Endothelial cell of umbilical vein (primary cell): ENCODE results near the gene NR1D1. TPM values are rescaled to one million over a fixed set of nuclear protein-coding genes. Genes with fewer than 3 reads are reported as not detected.

Experiments
- BruUV-seq: library from RNA; stranded (reverse); fragments of 400-500 nt; replicated peaks from 2 replicates; lab custom pipeline; 2021; lab: Mats Ljungman, UMichigan
- CTCF ChIA-PET: fragments of 300-600, 350-600 bp; sonication (Branson Sonifier 250); formaldehyde crosslinking; loops from one replicate; lab custom pipeline; 2021; ENCODE audit warnings: antibody characterized with exemption, inconsistent platforms; lab: Charles Lee
- POLR2A ChIA-PET: fragments of 300-600, 350-600 bp; sonication (Branson Sonifier 250); formaldehyde crosslinking; loops from one replicate; lab custom pipeline; 2021; ENCODE audit warnings: antibody characterized with exemption, inconsistent platforms; lab: Charles Lee
- DNase-seq: peaks from one replicate; pipeline ENCODE4 v3.0.0-alpha.2; 2011; ENCODE audit warnings: low read depth, low spot score
- FAIRE-seq: peaks from 2 replicates; lab custom pipeline; 2011; peaks lifted over from hg19 to GRCh38; lab: Jason Lieb, UNC
- H2AFZ ChIP-seq: 2 replicates; pipeline ENCODE4 v1.6.0; 2012; ENCODE audit warnings: low read depth, low read length, control low read depth, inconsistent platforms
- H3K27ac ChIP-seq: 2 replicates; pipeline ENCODE4 v1.5.1; 2011; ENCODE audit warnings: low read depth, mild to moderate bottlenecking, control low read depth, low read length, moderate library complexity; ENCODE audit not compliant: insufficient read depth
- H3K27me3 ChIP-seq, 2 experiments: 2 replicates each; pipeline versions ENCODE4 v1.6.0 to v1.6.1; 2011; ENCODE audit warnings: low read length in 2 of 2, mixed read lengths in 1 of 2; ENCODE audit not compliant: control insufficient read depth in 2 of 2, insufficient read depth in 2 of 2
- H3K36me3 ChIP-seq, 2 experiments: 2 replicates in 1 of 2; 3 replicates in 1 of 2; pipeline ENCODE4 v1.5.1; 2011; ENCODE audit warnings: low read length in 2 of 2, mild to moderate bottlenecking in 1 of 2, moderate library complexity in 1 of 2; ENCODE audit not compliant: control insufficient read depth in 2 of 2, insufficient read depth in 2 of 2; ENCODE audit errors: extremely low read depth in 1 of 2
- H3K4me1 ChIP-seq: 3 replicates; pipeline ENCODE4 v1.5.1; 2011; ENCODE audit warnings: mild to moderate bottlenecking, low read length; ENCODE audit not compliant: control insufficient read depth, insufficient read depth; ENCODE audit errors: extremely low read depth
- H3K4me2 ChIP-seq: 2 replicates; pipeline ENCODE4 v1.6.1; 2011; ENCODE audit warnings: low read length, control low read depth, mixed read lengths; ENCODE audit not compliant: insufficient read depth
- H3K4me3 ChIP-seq, 3 experiments: fragments of 200-600 bp in 1 of 3; sonication (generic), shearing (Covaris generic) in 1 of 3; replicated peaks in 1 of 3; 2 replicates each; pipeline ENCODE4 v1.5.1; 2011 to 2016; ENCODE audit warnings: control low read depth in 3 of 3, low read length in 3 of 3, mild to moderate bottlenecking in 2 of 3, inconsistent platforms in 1 of 3, low read depth in 1 of 3, moderate library complexity in 1 of 3; ENCODE audit not compliant: insufficient read depth in 1 of 3
- H3K79me2 ChIP-seq: 2 replicates; pipeline ENCODE4 v1.6.0; 2012; ENCODE audit warnings: low read length, inconsistent platforms; ENCODE audit not compliant: control insufficient read depth, insufficient read depth
- H3K9ac ChIP-seq: replicated peaks from 2 replicates; pipeline ENCODE3; 2011; ENCODE audit warnings: low read length, control low read depth; ENCODE audit not compliant: insufficient read depth; ENCODE audit errors: extremely low read depth
- H3K9me1 ChIP-seq: replicated peaks from 3 replicates; pipeline ENCODE4 v1.6.0; 2011; ENCODE audit warnings: mild to moderate bottlenecking, low read length; ENCODE audit not compliant: control insufficient read depth, insufficient read depth; ENCODE audit errors: extremely low read depth
- H3K9me3 ChIP-seq: replicated peaks from 2 replicates; pipeline ENCODE4 v1.5.1; 2012; ENCODE audit warnings: low read length, inconsistent platforms; ENCODE audit not compliant: control insufficient read depth, insufficient read depth
- H4K20me1 ChIP-seq: replicated peaks from 2 replicates; pipeline ENCODE3; 2011; ENCODE audit warnings: mild to moderate bottlenecking, low read length; ENCODE audit not compliant: control insufficient read depth, insufficient read depth; ENCODE audit errors: extremely low read depth
- EZH2 ChIP-seq: IDR thresholded peaks from 2 replicates; pipeline ENCODE4 v1.6.1; 2012; ENCODE audit warnings: borderline replicate concordance, low read depth, mild to moderate bottlenecking, moderate library complexity, low read length, inconsistent platforms; ENCODE audit not compliant: severe bottlenecking
- FOS ChIP-seq: IDR thresholded peaks from 2 replicates; pipeline ENCODE4 v1.6.1; 2011; ENCODE audit warnings: mild to moderate bottlenecking, low read length, moderate library complexity, borderline replicate concordance; ENCODE audit not compliant: insufficient read depth
- GATA2 ChIP-seq: IDR thresholded peaks from 2 replicates; pipeline ENCODE4 v1.7.0; 2011; ENCODE audit warnings: low read depth, mild to moderate bottlenecking, moderate library complexity, mixed read lengths, low read length; ENCODE audit not compliant: insufficient read length, insufficient read depth
- JUN ChIP-seq: IDR thresholded peaks from 2 replicates; pipeline ENCODE4 v1.6.1; 2011; ENCODE audit warnings: borderline replicate concordance, low read depth; ENCODE audit not compliant: insufficient read length, insufficient read depth
- MYC ChIP-seq: IDR thresholded peaks from one replicate; pipeline ENCODE4 v1.6.1; 2011; ENCODE audit warnings: mild to moderate bottlenecking, low read depth, low read length
- POLR2A ChIP-seq: IDR thresholded peaks from 2 replicates; pipeline ENCODE4 v1.6.1; 2012; ENCODE audit warnings: low read depth, mild to moderate bottlenecking, control low read depth, low read length
- POLR2AphosphoS5 ChIP-seq: IDR thresholded peaks from 2 replicates; pipeline ENCODE4 v1.6.1; 2012; ENCODE audit warnings: low read depth, mild to moderate bottlenecking, control low read depth, low read length, moderate library complexity; ENCODE audit not compliant: insufficient read depth
- dilution Hi-C: fragments of 300-500 bp; cut with MboI; formaldehyde crosslinking; loops from one replicate; pipeline ENCODE4 v1.15.0; 2019; ENCODE audit warnings: low sequenced_read_pairs; ENCODE audit not compliant: extremely low pct_ligation_motif_present
- intact Hi-C: fragments of 100-400 bp; cut with micrococcal nuclease; formaldehyde crosslinking; loops from one replicate; pipeline ENCODE4 v1.10.0; 2022
- polyA plus RNA-seq, 4 experiments: library from polyadenylated mRNA; depleted of rRNA in 3 of 4; stranded (reverse) in 3 of 4; unstranded in 1 of 4; fragments of >200 nt; gene quantifications; 2 replicates each; pipeline versions ENCODE4 v1.2.1 to v1.2.3, GENCODE V29; 2011 to 2012; ENCODE audit warnings: missing spikeins in 1 of 4
- total RNA-seq: library from RNA; stranded (reverse); gene quantifications from 2 replicates; pipeline ENCODE4 v1.2.3, GENCODE V29; 2021
- TF ChIP-seq, protein P1 (sequence below): IDR thresholded peaks from 2 replicates; pipeline ENCODE4 v1.6.1; 2011; ENCODE audit not compliant: insufficient read depth, insufficient read length
- TF ChIP-seq, protein P2 (sequence below), 2 donors: IDR thresholded peaks; 1 replicate in 1 of 2; 2 replicates in 1 of 2; pipeline ENCODE4 v1.5.1; 2011; ENCODE audit warnings: low read length in 2 of 2, mild to moderate bottlenecking in 2 of 2, moderate library complexity in 2 of 2, control low read depth in 1 of 2, inconsistent platforms in 1 of 2, low read depth in 1 of 2; ENCODE audit not compliant: insufficient read depth in 1 of 2; ENCODE audit errors: extremely low read depth in 1 of 2

The NR1D1 gene
- total and polyA plus RNA-seq, 2 donors (not counting 3 experiments of a cell fraction or from before 2014, with no cell fraction given) = 2.5 to 5.2 TPM

DNA sequence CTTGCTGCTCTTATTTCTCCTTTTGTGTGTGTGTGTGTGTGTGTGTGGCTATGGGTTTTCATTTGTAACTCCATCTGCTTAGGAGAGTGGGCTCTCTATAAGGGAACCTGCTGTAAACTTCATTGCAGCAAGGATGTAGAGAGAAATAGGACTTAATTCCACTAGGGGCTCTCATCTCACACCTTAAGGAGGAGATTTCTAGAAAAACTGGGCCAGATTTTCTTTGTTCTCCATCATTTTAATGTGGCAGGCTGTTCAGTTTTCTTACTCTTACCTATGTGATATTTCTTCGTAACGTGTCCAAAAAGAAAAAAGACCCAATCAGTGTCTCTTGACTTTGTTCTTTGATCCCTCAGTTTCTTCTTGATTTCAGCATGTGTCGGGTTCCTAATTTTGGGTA lies 35.4 kb upstream of the NR1D1 start:
- Histone ChIP-seq H3K36me3 (peaks cover 26 to 32% of the 10 kb centered on the region in 2 experiments), H3K4me1 (peaks cover 22% of the 10 kb centered on the region), H3K9me3 (no peaks in the 10 kb centered on the region), H2AFZ (no peak overlapping the region), H4K20me1 (no peaks in the 10 kb centered on the region), H3K4me2 (no peak overlapping the region), H3K27me3 (no peaks in the 10 kb centered on the region), H3K27ac (no peak overlapping the region), H3K9ac (no peak overlapping the region), H3K79me2 (peaks cover 1% of the 10 kb centered on the region), H3K4me3 (no peak overlapping the region), H3K9me1 (no peaks in the 10 kb centered on the region)
- TF ChIP-seq GATA2 (no peak), MYC (no peak), FOS (no peak), POLR2AphosphoS5 (no peak), POLR2A (no peak), EZH2 (no peak), JUN (no peak)
- TF ChIP-seq, protein P1, sequence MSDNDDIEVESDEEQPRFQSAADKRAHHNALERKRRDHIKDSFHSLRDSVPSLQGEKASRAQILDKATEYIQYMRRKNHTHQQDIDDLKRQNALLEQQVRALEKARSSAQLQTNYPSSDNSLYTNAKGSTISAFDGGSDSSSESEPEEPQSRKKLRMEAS = no peak
- TF ChIP-seq, protein P2, sequence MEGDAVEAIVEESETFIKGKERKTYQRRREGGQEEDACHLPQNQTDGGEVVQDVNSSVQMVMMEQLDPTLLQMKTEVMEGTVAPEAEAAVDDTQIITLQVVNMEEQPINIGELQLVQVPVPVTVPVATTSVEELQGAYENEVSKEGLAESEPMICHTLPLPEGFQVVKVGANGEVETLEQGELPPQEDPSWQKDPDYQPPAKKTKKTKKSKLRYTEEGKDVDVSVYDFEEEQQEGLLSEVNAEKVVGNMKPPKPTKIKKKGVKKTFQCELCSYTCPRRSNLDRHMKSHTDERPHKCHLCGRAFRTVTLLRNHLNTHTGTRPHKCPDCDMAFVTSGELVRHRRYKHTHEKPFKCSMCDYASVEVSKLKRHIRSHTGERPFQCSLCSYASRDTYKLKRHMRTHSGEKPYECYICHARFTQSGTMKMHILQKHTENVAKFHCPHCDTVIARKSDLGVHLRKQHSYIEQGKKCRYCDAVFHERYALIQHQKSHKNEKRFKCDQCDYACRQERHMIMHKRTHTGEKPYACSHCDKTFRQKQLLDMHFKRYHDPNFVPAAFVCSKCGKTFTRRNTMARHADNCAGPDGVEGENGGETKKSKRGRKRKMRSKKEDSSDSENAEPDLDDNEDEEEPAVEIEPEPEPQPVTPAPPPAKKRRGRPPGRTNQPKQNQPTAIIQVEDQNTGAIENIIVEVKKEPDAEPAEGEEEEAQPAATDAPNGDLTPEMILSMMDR (IDR thresholded peaks at IDR 0.05; ENCODE audit: extremely low read depth in 1 of 2, insufficient read depth in 1 of 2, low read depth in 1 of 2, low read length in 2 of 2) = no peak
- POLR2A ChIA-PET = no interaction called here
- CTCF ChIA-PET = interaction anchor here (1.0 kb wide), 2 partner anchors 18 to 21 kb away, joined by 3 read pairs; no protein-coding TSS in a partner anchor
- FAIRE-seq (no peak), DNase-seq (no peak)
- BruUV-seq = no TSS peak
- dilution Hi-C loops (no loop called here), intact Hi-C loops (no loop called here)
